Liver (tissue), 3 donors: ENCODE measurements around the gene PGLYRP2.

Experiments used
- TF ChIP-seq, protein P1 (sequence below): IDR thresholded peaks from 2 replicates; pipeline ENCODE4 v1.6.1; 2016; ENCODE audit warnings: antibody characterized with exemption
- TF ChIP-seq, protein P2 (sequence below): fragments of 150-350 bp; IDR thresholded peaks from 2 replicates; pipeline ENCODE4 v1.5.1; 2017; ENCODE audit warnings: improper control_type of control experiment, low read depth, low read length; ENCODE audit not compliant: missing input control
- donor health status: healthy.
- donor health status: healthy.

DNA sequence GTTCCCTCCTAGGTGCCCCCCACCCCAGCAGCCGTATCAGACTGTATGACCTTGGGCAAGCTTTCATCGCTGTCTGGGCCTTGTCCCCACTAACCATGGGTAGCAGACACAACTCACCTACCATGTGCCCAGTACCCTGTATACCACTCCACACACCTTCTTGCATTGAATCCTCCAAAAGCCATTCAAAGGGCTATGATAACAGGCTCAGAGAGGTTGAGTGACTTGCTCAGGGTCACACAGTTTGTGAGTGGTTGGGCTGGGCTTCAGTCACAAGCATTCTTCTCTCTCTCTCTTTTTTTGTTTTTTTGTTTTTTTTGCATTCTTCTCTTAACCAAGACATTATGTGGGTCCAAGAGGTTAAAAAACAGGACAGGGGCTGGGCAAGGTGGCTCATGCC is 17.6 kb downstream of the PGLYRP2 start:
- TF ChIP-seq, protein P1, sequence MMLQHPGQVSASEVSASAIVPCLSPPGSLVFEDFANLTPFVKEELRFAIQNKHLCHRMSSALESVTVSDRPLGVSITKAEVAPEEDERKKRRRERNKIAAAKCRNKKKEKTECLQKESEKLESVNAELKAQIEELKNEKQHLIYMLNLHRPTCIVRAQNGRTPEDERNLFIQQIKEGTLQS: no peak
- TF ChIP-seq, protein P2, sequence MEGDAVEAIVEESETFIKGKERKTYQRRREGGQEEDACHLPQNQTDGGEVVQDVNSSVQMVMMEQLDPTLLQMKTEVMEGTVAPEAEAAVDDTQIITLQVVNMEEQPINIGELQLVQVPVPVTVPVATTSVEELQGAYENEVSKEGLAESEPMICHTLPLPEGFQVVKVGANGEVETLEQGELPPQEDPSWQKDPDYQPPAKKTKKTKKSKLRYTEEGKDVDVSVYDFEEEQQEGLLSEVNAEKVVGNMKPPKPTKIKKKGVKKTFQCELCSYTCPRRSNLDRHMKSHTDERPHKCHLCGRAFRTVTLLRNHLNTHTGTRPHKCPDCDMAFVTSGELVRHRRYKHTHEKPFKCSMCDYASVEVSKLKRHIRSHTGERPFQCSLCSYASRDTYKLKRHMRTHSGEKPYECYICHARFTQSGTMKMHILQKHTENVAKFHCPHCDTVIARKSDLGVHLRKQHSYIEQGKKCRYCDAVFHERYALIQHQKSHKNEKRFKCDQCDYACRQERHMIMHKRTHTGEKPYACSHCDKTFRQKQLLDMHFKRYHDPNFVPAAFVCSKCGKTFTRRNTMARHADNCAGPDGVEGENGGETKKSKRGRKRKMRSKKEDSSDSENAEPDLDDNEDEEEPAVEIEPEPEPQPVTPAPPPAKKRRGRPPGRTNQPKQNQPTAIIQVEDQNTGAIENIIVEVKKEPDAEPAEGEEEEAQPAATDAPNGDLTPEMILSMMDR: no peak
